Astrocyte (in vitro differentiated cells and primary cell): Measurements from ENCODE around the gene CEP131.

Experiments used
- EZH2 ChIP-seq: IDR thresholded peaks from 2 replicates; pipeline ENCODE4 v1.6.1; 2012; ENCODE audit warnings: mild to moderate bottlenecking, low read length, inconsistent platforms; ENCODE audit not compliant: insufficient read depth
- TF ChIP-seq, protein P1 (sequence below): IDR thresholded peaks from 2 replicates; pipeline ENCODE4 v1.5.1; 2011; ENCODE audit warnings: low read depth, mild to moderate bottlenecking, inconsistent platforms, low read length, moderate library complexity; ENCODE audit not compliant: insufficient read depth

DNA sequence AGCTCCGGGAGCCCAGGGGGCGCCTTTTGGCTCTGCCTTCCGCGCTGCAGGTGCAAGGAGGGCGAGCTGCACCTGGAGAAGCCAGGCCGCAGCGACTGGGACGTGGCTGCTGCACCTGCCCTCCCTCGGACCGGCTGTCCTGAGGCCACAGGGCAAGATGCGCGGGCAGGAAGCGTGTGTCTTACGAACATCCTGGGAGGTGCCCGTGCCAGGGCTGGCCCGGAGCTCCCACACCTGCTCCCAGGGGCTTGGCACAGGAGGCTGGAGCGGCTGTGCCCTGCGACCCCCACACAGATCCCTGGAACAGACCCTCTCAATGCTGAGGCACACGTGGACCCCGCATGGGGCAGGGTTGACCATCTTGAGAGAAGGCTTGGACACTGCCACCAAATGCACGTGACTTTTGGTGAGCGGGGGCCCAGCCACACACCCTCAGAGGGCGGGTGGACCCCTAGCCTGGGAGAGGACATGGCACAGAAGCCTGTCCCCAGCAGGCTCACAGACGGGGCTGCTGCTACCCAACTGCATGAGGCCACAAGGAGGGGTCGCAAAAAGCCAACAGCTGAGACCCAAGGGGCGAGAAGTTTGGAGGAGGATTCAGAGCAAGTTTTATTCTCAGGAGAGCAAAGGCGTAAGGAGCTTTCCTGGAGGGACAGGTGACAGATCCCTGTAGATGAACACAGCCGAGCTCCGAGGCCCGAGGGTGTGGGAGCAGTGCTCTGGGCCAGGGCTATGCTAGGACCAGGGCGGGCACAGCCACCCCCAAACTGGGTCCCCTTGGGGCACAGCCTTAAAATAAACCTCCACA, 27.7 kb upstream of the CEP131 start:
- TF ChIP-seq, protein P1, sequence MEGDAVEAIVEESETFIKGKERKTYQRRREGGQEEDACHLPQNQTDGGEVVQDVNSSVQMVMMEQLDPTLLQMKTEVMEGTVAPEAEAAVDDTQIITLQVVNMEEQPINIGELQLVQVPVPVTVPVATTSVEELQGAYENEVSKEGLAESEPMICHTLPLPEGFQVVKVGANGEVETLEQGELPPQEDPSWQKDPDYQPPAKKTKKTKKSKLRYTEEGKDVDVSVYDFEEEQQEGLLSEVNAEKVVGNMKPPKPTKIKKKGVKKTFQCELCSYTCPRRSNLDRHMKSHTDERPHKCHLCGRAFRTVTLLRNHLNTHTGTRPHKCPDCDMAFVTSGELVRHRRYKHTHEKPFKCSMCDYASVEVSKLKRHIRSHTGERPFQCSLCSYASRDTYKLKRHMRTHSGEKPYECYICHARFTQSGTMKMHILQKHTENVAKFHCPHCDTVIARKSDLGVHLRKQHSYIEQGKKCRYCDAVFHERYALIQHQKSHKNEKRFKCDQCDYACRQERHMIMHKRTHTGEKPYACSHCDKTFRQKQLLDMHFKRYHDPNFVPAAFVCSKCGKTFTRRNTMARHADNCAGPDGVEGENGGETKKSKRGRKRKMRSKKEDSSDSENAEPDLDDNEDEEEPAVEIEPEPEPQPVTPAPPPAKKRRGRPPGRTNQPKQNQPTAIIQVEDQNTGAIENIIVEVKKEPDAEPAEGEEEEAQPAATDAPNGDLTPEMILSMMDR: no peak
- no peak for TF ChIP-seq EZH2
